ES-I3 (cell line): ENCODE results near the gene RBM22.

ENCODE experiments used
- H3K36me3 ChIP-seq: 2 replicates; pipeline ENCODE4 v1.6.1; 2013; ENCODE audit warnings: mild to moderate bottlenecking, low read length, control low read depth, moderate library complexity; ENCODE audit not compliant: insufficient read depth
- H3K4me1 ChIP-seq: 2 replicates; pipeline ENCODE4 v1.6.1; 2013; ENCODE audit warnings: mild to moderate bottlenecking, control low read depth, low read length; ENCODE audit not compliant: insufficient read depth
- H3K9ac ChIP-seq: 2 replicates; pipeline ENCODE4 v1.6.1; 2013; ENCODE audit warnings: low read depth, mild to moderate bottlenecking, low read length, moderate library complexity
- H3K9me3 ChIP-seq: 2 replicates; pipeline ENCODE4 v1.6.1; 2013; ENCODE audit warnings: mild to moderate bottlenecking, low read length, moderate library complexity; ENCODE audit not compliant: control insufficient read depth, insufficient read depth

Gene RBM22

GRCh38 chr5:150700246-150700593 is 642 bp downstream of the RBM22 start:
- Histone ChIP-seq H3K9me3 (no peaks in the 10 kb centered on the region), H3K9ac (peak overlapping the region; percentile 80), H3K4me1 (no peaks in the 10 kb centered on the region), H3K36me3 (peaks cover 23% of the 10 kb centered on the region)

- no peak overlapping the region for H3K9ac ChIP-seq
- H3K4me1 ChIP-seq = no peaks in the 10 kb centered on the region
- H3K9me3 ChIP-seq = no peaks in the 10 kb centered on the region
- peaks cover 43% of the 10 kb centered on the region for H3K36me3 ChIP-seq
These were observed 6.2 kb downstream of the RBM22 start for GRCh38 chr5:150694612-150695011.

GRCh38 chr5:150692276-150692675 is 8.6 kb downstream of the RBM22 start:
- H3K36me3 ChIP-seq = peaks cover 34% of the 10 kb centered on the region
- no peak overlapping the region for H3K9ac ChIP-seq
- H3K9me3 ChIP-seq = no peaks in the 10 kb centered on the region
- no peaks in the 10 kb centered on the region for H3K4me1 ChIP-seq

GRCh38 chr5:150690760-150691159 is 10.1 kb downstream of the RBM22 start:
- peaks cover 24% of the 10 kb centered on the region for H3K36me3 ChIP-seq

GRCh38 chr5:150689120-150689519 is 11.7 kb downstream of the RBM22 start:
- Histone ChIP-seq H3K4me1 (no peaks in the 10 kb centered on the region), H3K36me3 (peaks cover 14% of the 10 kb centered on the region; the same call in 1 of the 2 replicates), H3K9ac (no peak overlapping the region), H3K9me3 (no peaks in the 10 kb centered on the region)

More at GRCh38 chr5:150690760-150691159, 10.1 kb downstream of the RBM22 start:
- Histone ChIP-seq H3K9me3 (no peaks in the 10 kb centered on the region), H3K4me1 (no peaks in the 10 kb centered on the region), H3K9ac (no peak overlapping the region)

GRCh38 chr5:150676578-150676977 is 24.3 kb downstream of the RBM22 start:
- peaks cover 14% of the 10 kb centered on the region for H3K4me1 ChIP-seq
- no peak overlapping the region for H3K9ac ChIP-seq
- no peaks in the 10 kb centered on the region; the same call in 1 of the 2 replicates for H3K36me3 ChIP-seq
- no peaks in the 10 kb centered on the region for H3K9me3 ChIP-seq

GRCh38 chr5:150675069-150675468 is 25.8 kb downstream of the RBM22 start:
- Histone ChIP-seq H3K36me3 (no peaks in the 10 kb centered on the region; the same call in 1 of the 2 replicates), H3K9me3 (no peaks in the 10 kb centered on the region), H3K4me1 (peaks cover 24% of the 10 kb centered on the region)

GRCh38 chr5:150674341-150674821 is 26.5 kb downstream of the RBM22 start:
- H3K9me3 ChIP-seq = no peaks in the 10 kb centered on the region
- no peak overlapping the region for H3K9ac ChIP-seq
- peaks cover 26% of the 10 kb centered on the region for H3K4me1 ChIP-seq
- no peaks in the 10 kb centered on the region; the same call in 1 of the 2 replicates for H3K36me3 ChIP-seq

More at GRCh38 chr5:150675069-150675468, 25.8 kb downstream of the RBM22 start:
- no peak overlapping the region for H3K9ac ChIP-seq

- no peaks in the 10 kb centered on the region for H3K9me3 ChIP-seq
- peak overlapping the region; percentile 68 for H3K9ac ChIP-seq
- peaks cover 26% of the 10 kb centered on the region for H3K4me1 ChIP-seq
- H3K36me3 ChIP-seq = no peaks in the 10 kb centered on the region; the same call in 1 of the 2 replicates
These were observed 28.0 kb downstream of the RBM22 start for GRCh38 chr5:150672884-150673275.

- H3K4me1 ChIP-seq = peaks cover 26% of the 10 kb centered on the region
- peak overlapping the region; percentile 68 for H3K9ac ChIP-seq
- no peaks in the 10 kb centered on the region; the same call in 1 of the 2 replicates for H3K36me3 ChIP-seq
- no peaks in the 10 kb centered on the region for H3K9me3 ChIP-seq
These were observed 28.5 kb downstream of the RBM22 start for GRCh38 chr5:150672237-150672883.

- Histone ChIP-seq H3K9ac (peak overlapping the region; percentile 68), H3K4me1 (peaks cover 26% of the 10 kb centered on the region), H3K36me3 (no peaks in the 10 kb centered on the region; the same call in 1 of the 2 replicates)
These were observed 29.2 kb downstream of the RBM22 start for GRCh38 chr5:150671509-150672236.

GRCh38 chr5:150670948-150671310 is 29.9 kb downstream of the RBM22 start:
- Histone ChIP-seq H3K4me1 (peaks cover 26% of the 10 kb centered on the region), H3K36me3 (no peaks in the 10 kb centered on the region; the same call in 1 of the 2 replicates), H3K9me3 (no peaks in the 10 kb centered on the region), H3K9ac (peak overlapping the region; percentile 68)

More at GRCh38 chr5:150671509-150672236, 29.2 kb downstream of the RBM22 start:
- no peaks in the 10 kb centered on the region for H3K9me3 ChIP-seq

GRCh38 chr5:150670275-150670947 is 30.5 kb downstream of the RBM22 start:
- Histone ChIP-seq H3K4me1 (peaks cover 26% of the 10 kb centered on the region), H3K36me3 (no peaks in the 10 kb centered on the region; the same call in 1 of the 2 replicates), H3K9me3 (no peaks in the 10 kb centered on the region), H3K9ac (no peak overlapping the region)

GRCh38 chr5:150665044-150665443 is 35.8 kb downstream of the RBM22 start:
- Histone ChIP-seq H3K36me3 (no peaks in the 10 kb centered on the region; the same call in 1 of the 2 replicates), H3K4me1 (peaks cover 11% of the 10 kb centered on the region), H3K9me3 (no peaks in the 10 kb centered on the region), H3K9ac (no peak overlapping the region)
